GM12875 (cell line): ENCODE results near the gene DLX5.
"Not testable (repeated sequence)": the region's sequence is repeated elsewhere in the genome, so short reads cannot be mapped to it uniquely, and the experiment has no call there.

Experiments
- H3K4me3 ChIP-seq: one replicate; pipeline ENCODE4 v1.5.1; 2011; ENCODE audit warnings: low read depth, low read length, control low read depth
- CTCF ChIP-seq: IDR thresholded peaks from 2 replicates; pipeline ENCODE4 v1.5.1; 2011; ENCODE audit warnings: low read depth, mild to moderate bottlenecking, control low read depth, inconsistent platforms, low read length, moderate library complexity, borderline replicate concordance; ENCODE audit not compliant: insufficient read depth

DLX5 gene

DNA sequence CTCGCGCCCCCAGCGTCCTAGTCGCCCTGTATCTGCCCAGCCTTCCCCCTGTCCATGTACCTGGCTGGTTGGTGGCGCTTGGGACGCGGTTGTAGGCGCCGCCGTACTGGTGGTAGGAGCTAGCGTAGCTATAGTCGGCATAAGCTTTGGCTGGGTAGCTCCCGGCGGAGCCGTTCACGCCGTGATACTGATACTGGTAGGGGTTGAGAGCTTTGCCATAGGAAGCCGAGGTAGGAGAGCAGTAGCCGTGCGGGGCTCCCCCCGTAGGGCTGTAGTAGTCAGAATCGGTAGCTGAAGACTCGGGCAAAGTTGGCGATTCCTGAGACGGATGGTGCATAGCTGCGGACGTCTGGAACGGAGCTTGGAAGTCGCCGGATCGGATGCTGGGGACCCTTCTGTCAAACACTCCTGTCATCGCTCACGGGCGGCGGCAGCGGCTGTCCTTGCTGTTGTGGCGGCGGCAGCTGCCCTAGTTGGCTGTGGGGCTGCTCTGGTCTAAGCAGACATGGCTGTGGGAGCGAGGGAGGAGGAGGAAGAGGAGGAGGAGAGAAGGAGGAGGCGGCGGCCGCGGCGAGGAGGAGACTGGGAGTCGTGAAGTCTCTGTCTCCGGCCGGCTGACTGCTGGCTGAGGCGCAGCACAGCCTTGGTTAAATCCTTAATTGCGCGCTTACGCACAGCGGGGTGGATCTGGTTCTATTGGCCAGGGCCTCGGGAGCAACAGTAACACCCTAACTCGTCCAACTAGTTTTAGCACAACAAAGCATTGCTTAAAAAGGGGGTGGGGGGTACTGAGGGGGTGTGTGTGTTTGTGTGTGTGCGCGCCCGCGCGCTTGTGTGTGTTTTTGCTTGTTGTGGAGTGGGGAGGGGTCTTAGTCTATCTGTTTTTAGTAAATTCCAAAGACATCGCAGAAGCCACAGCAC lies at the start of gene DLX5:
TSS of gene DLX5 (minus strand) at position 623 of the 921 bp plus-strand sequence. CDS start at position 415, 208 bp downstream.
- TF ChIP-seq CTCF = no peak
- H3K4me3 ChIP-seq = no peak within 1 kb of the TSS

- H3K4me3 ChIP-seq = not testable (repeated sequence)
These were observed 47.4 kb upstream of the DLX5 start for GRCh38 chr7:97072025-97072424.

DNA sequence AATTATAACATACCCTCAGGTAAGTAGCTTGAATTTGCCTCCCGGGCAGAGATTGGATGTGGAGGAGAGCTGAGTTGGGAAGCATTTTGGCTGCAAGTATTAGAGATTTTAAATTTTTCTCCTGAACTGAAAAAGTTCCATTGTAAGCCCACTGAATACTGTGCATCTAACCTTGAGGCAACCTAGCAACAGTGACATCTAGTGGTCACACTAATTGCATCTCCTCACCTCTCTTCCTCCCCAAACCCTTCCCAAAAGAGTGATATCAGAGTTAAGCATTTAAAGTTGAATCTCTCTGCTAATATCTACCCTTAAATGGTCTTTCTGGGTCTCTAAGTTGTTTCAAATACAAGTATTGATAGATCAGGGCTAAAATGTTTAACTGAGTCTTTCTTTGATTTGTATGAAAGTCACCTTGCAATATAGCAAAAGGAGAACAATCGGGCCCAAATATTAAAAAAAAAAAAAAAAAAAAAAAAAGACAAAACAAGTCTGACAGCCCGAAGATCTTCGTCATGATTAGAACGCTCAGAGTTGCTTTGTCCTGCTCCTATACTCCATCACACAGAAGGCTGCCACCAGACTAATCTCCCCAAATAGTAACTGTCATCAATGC lies 40.4 kb upstream of the DLX5 start:
- H3K4me3 ChIP-seq = no peak overlapping the region
- peak; percentile 67 for TF ChIP-seq CTCF

DNA sequence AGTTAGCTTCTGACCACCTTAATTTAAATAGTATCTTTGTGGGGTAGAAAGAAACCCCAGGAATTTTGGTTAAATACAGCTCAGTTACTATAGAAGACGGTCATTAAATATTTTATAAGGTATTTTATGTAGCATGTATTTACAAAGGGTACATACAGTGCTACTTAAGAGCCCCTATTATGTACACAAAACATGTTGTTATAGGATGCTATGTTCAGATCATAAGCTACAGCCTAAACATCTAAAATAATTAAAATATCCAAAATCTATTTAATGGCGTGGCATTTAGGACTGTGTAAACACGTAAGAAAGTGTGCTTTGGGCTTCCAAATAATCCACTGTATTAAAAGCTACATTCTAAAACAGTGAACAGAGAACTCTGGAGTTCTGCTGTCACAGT lies 39.4 kb upstream of the DLX5 start:
- H3K4me3 ChIP-seq = no peak overlapping the region

GRCh38 chr7:97043281-97043680 lies 18.6 kb upstream of the DLX5 start:
- no peak for TF ChIP-seq CTCF
- no peak overlapping the region for H3K4me3 ChIP-seq

More for the DNA sequence above, 39.4 kb upstream of the DLX5 start:
- no peak for TF ChIP-seq CTCF

DNA sequence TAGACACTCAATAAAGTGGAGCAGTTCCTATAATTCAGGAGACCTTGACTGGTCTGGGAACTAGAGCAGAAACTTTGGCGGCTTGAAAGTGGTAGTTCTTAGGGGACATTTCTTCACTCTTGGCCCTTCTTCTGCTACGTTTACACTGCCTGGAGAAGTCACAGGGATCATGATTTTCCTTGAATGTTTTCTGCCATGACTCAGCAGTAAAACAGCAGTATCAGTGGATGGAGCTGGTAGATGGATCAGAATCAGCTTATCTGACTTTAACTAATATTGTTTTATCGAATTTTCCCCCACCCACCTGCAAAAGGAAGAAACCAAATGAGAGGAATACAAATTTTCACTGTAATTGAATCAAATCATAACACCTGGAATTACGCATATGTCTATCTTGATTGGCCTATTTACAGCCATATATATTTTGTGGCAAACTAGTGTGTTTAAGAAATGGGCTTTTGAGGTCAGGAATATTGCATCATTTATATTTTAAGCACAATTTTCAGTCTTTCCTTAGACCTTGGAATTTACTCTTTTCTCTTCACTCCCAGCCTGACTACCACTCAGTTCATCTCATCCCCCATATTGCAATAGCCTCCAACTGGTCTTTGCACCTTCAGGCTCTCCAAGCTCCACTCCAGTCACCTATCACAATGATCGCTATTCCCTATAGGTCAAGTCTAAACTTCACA lies 14.9 kb upstream of the DLX5 start:
- TF ChIP-seq CTCF = no peak
- no peak overlapping the region for H3K4me3 ChIP-seq

DNA sequence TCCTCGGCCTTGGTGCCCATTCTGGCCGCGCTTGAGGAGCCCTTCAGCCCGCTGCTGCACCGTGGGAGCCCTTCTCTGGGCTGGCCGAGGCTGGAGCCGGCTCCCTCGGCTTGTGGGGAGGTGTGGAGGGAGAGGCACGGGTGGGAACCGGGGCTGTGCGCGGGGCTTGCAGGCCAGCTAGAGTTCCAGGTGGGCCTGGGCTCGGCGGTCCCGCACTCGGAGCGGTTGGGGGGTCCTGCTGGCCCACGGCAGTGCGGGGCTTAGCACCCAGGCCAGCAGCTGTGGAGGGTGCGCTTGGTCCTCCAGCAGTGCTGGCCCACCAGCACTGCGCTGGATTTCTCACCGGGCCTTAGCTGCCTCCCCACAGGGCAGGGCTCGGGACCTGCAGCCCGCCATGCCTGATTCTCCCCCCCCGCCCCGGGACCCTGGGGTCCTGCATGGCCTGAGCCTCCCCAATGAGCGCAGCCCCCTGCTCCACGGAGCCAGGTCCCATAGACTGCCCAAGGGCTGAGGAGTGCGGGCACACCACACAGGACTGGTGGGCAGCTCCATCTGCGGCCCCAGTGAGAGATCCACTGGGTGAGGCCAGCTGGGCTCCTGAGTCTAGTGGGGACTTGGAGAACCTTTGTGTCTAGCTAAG lies 9.7 kb upstream of the DLX5 start:
- H3K4me3 ChIP-seq = not testable (repeated sequence)
